ENCODE results near the gene TBL1X.
"Not testable (repeated sequence)": the region's sequence is repeated elsewhere in the genome, so short reads cannot be mapped to it uniquely, and the experiment has no call there.

The TBL1X gene

DNA sequence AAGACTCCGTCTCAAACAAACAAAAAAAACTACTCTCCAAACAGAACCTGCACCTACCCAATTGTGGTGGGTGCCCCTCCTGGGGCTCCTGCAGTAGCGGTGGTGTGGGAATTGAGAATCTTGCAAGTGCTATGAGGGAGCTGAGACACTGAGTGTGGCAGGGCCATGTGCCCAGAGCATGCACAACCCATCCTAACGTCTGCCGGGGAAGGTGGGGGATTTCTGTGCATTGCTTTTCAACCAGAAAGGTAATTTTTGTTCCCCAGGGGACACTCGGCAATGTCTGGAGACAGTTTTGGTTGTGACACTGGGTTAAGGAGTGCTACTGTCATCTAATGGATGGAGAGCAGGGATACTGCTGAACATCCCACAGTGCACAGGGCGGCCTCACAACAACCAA is 35.7 kb downstream of the TBL1X start:
- DNase-seq: no peak

- no peak for DNase-seq
Observed at GRCh38 chrX:9501362-9501761, 36.5 kb downstream of the TBL1X start.

- peak; percentile 52 for DNase-seq
Observed at GRCh38 chrX:9503261-9503660, 38.4 kb downstream of the TBL1X start.

DNA sequence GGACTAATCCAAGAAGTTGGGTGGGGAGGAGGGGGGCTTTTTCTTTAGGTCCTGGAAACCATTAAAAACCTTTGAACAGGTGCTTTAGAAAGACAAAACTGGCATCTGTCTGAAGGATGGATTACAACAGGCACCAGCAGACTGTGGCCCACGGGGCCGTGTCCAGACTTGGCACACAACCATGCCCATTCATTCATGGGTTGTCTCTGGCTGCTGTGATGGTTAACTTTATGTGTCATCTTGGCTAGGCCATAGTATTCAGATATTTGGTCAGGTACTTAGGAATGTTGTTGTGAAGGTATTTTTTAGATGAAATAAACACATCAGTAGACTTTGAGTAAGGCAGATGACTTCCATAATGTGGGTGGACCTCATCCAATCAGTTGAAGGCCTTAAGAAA is 45.5 kb downstream of the TBL1X start:
- DNase-seq: no peak

- no peak for DNase-seq
Observed at GRCh38 chrX:9510980-9511379, 46.1 kb downstream of the TBL1X start.

- no peak for DNase-seq
Observed at GRCh38 chrX:9515489-9515888, 50.6 kb downstream of the TBL1X start.

DNA sequence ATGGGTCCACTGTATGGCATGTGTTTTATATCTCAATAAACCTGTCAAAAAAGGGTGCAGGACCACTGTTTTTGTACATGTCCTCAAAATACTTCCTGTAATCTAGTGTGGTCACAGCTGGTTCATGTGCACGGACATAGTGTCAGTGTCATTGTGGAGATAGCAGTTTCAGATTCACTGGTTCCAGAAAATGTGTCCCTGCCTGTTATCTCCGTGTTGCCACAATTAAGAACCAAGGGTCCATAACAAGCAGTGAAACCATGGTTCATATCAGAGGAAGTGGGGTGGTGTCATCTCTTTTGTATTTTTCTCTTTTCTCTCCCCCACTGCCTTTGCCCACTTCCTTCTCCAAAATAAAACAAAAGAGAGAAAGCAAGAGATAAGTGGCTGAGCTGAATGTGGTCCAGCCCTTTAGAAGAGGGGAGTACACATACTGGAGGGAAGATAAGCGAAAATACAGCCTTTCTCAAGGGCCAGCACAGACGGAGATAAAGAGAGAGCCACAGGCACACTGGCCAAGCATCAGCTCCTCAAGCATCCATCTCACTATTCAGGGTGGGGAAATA is 51.2 kb downstream of the TBL1X start:
- DNase-seq: no peak

DNA sequence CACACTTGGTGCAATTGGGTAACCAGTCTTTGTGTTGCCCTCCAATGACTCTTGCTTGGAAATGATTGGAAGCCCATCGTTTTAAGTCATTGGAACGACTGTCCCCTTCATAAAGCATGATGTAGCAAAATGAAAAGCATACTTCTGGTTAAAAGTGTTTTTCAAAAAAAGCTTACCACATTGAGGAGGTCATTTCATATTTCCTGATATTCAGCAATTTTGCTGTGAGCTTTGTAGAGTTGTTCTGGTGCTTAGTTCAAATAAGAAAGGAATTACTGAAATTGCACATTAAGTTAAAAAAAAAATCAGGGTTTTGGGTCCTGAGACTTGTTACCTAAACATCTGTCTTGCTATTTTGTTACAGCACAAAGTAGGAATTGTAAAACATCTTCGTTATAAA is 51.8 kb downstream of the TBL1X start:
- DNase-seq: no peak

DNA sequence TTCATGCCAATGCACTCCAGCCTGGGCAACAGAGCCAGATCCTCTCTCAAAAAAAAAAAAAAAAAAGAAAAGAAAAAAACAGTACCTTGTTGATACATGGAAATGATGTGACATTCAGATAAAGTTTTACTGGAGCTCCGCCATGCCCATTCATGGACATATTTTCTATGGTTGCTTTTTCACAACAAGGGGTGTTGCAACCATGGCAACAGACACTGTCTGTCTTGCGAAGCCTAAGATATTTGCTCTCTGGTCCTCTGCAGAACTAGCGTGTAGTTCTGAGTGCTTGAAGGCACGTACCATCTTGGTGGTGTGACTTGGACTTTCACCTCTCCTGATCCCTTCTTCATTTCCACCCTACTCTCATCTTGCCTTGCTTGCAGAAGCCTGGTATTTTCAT is 53.2 kb downstream of the TBL1X start:
- DNase-seq: no peak

GRCh38 chrX:9518889-9519288 is 54.0 kb downstream of the TBL1X start:
- no peak for DNase-seq

GRCh38 chrX:9519546-9520216 is 54.8 kb downstream of the TBL1X start:
- DNase-seq: no peak

DNA sequence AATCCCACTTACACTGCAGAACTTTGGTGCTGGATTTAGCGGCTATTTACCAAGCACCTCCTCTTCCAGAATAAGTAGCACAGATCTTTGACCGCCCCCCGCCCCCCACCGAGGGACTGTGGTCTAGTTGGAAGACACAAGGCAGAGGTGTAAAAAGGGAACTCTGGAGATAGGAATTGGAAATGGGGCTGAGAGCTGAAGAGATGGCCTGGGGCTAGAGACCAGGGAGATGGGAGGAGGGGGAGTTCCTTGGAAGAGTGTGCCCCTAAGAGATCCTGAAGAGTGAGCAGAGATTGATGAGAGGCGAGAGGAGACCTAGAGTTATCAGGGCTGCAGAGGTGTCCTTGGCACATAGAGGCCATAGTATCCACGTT is 55.3 kb downstream of the TBL1X start:
- DNase-seq: no peak

- no peak for DNase-seq
Observed at GRCh38 chrX:9522378-9523155, 57.7 kb downstream of the TBL1X start.

GRCh38 chrX:9525511-9526248 is 60.8 kb downstream of the TBL1X start:
- no peak for DNase-seq

- DNase-seq: no peak
Observed at GRCh38 chrX:9526965-9527364, 62.1 kb downstream of the TBL1X start.

DNA sequence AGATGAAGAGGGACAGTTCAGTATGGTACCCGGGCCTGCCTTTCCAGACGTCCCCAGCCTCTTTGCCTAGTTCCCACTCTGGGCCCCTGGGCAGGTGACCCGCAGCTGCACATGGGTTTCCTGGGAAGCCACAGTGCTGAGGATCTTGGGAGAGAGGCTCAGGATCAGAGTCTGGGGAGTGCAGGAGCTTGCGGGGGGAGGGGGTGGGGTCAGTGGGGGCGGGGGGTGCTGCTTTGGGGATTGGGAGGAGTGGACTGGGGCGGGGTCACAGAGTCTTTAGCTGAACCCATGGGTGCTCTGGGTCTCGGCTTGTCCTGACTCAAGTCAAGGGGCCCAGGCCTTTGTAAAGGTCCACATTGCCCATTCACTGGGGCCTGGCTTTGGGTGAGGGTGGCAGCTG is 63.6 kb downstream of the TBL1X start:
- no peak for DNase-seq

GRCh38 chrX:9529223-9529622 is 64.4 kb downstream of the TBL1X start:
- no peak for DNase-seq

- peak; percentile 81 for DNase-seq
Observed at GRCh38 chrX:9530848-9531274, 66.0 kb downstream of the TBL1X start.

- DNase-seq: no peak
Observed at GRCh38 chrX:9532349-9532748, 67.5 kb downstream of the TBL1X start.

DNA sequence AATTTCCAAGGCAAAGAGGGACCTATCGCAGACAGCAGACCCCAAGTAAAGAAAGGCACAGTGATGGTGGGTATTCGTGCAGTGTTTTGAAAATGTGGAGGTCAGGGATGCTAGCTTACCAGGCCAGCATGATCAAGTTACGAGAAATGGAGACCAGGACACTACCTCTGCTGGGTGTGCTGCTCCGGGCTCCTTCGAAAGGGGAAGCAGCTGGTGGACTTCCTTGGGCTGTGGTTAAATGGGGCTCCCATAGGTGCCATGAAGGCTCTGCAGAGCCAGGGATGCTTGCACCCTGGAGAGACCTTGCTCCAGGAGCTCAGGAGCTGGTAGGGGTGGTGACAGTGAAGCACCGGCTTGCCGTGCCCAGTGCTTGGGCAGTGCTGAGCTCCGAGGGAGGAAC is 68.8 kb downstream of the TBL1X start:
- no peak for DNase-seq

DNA sequence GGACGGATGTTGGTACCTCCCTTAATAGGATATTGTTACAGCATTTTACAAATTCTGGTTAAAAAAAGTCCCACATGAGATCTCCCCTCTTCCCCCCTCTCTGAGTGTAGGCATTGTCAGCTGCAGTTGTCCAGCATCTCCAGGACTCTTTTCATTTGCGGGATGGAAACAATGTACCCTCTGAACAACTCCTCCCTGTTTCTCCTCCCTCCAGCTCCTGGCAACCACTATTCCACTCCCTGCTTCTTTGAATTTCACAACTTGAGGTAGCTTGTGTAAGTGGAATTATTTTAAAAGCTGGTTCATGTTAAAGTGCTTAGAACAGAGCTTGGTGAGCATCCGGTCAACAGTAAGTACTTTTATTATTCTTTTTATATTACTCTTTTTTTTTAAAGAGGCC is 69.8 kb downstream of the TBL1X start:
- no peak for DNase-seq

- no peak for DNase-seq
Observed at GRCh38 chrX:9535101-9535500, 70.2 kb downstream of the TBL1X start.

DNA sequence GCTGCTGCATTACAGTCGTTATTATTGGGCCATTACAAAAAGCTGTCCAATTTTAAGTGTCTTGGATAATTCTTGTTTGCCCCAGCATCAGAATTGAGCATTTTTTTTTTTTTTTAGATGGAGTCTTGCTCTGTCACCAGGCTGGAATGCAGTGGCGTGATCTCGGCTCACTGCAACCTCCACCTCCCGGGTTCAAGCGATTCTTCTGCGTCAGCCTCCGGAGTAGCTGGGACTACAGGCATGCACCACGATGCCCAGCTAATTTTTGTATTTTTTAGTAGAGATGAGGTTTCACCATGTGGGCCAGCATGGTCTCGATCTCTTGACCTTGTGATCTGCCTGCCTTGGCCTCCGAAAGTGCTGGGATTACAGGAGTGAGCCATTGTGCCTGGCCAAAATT is 71.3 kb downstream of the TBL1X start:
- not testable (repeated sequence) for DNase-seq

DNA sequence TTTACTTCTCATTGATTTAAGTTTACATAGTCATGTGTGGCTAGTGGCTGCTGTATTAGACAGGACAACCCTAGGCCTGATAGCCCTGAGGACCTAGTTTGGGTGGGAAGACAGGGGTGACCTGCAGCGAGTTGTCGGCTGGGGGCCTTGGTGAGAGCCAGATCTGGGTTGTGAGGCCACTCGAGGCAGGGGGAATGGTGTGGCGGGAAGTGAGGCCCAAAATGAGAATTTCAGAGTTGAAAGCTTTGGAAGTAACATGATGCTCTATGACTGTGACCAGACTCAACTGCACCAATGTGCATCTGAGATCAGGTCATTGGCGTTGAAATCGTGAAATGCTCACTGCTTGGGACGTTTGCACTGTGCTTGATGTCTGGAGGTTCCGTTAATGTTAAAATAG is 72.9 kb downstream of the TBL1X start:
- DNase-seq: no peak
